Osteocyte (in vitro differentiated cells): ENCODE data around the gene PNLIPRP1. TPM values are rescaled to one million over a fixed set of nuclear protein-coding genes. Genes with fewer than 3 reads are reported as not detected.

Source experiments
- DNase-seq: peaks from one replicate; pipeline ENCODE4 v3.0.0; 2021; ENCODE audit warnings: mixed read lengths; ENCODE audit not compliant: unreplicated experiment; ENCODE audit errors: extremely low spot score
- H3K27ac Mint-ChIP-seq: one replicate; pipeline ENCODE4 v1.8.0; 2021; ENCODE audit warnings: mild to moderate bottlenecking, mixed read lengths; ENCODE audit not compliant: unreplicated experiment
- H3K27me3 Mint-ChIP-seq: one replicate; pipeline ENCODE4 v1.8.0; 2021; ENCODE audit warnings: mixed read lengths; ENCODE audit not compliant: unreplicated experiment
- H3K36me3 Mint-ChIP-seq: one replicate; pipeline ENCODE4 v1.8.0; 2021; ENCODE audit warnings: mixed read lengths; ENCODE audit not compliant: unreplicated experiment
- H3K4me1 Mint-ChIP-seq: one replicate; pipeline ENCODE4 v1.8.0; 2021; ENCODE audit warnings: mixed read lengths; ENCODE audit not compliant: unreplicated experiment
- H3K4me3 Mint-ChIP-seq: one replicate; pipeline ENCODE4 v1.8.0; 2021; ENCODE audit warnings: mild to moderate bottlenecking, moderate library complexity, mixed read lengths; ENCODE audit not compliant: unreplicated experiment
- H3K9me3 Mint-ChIP-seq: one replicate; pipeline ENCODE4 v1.8.0; 2021; ENCODE audit warnings: mixed read lengths; ENCODE audit not compliant: unreplicated experiment
- CTCF ChIP-seq: fragments of 200-600 bp; sonication (generic); IDR thresholded peaks from 2 replicates; pipeline ENCODE4 v1.5.0; 2021; ENCODE audit warnings: antibody characterized with exemption, mild to moderate bottlenecking, moderate library complexity
- long read RNA-seq: library from polyadenylated mRNA; unstranded; transcript quantifications from one replicate; pipeline ENCODE4 v2.0.0, GENCODE V29; 2021
- total RNA-seq: library from RNA; stranded (reverse); gene quantifications from 2 replicates; pipeline ENCODE4 v1.2.1, GENCODE V29; 2021

The PNLIPRP1 gene
- not detected in 2 replicates for total RNA-seq
- long read RNA-seq = 0 reads

- no peak for TF ChIP-seq CTCF
- H3K27me3 Mint-ChIP-seq = peaks cover 2% of the 10 kb centered on the region
- H3K4me3 Mint-ChIP-seq = no peak within 1 kb of the TSS
- H3K4me1 Mint-ChIP-seq = no peaks in the 10 kb centered on the region
- no peak within 1 kb of the TSS for H3K27ac Mint-ChIP-seq
- no peaks in the 10 kb centered on the region for H3K36me3 Mint-ChIP-seq
- no peak for DNase-seq
- H3K9me3 Mint-ChIP-seq = peaks cover 4% of the 10 kb centered on the region
Observed at GRCh38 chr10:116590590-116591444, at the start of gene PNLIPRP1. TSS of gene PNLIPRP1 (plus strand) at chr10:116590959. CDS start at chr10:116591130, 171 bp downstream.

GRCh38 chr10:116542007-116542677 lies 48.6 kb upstream of the PNLIPRP1 start:
- no peak overlapping the region for H3K4me3 Mint-ChIP-seq
- no peak for TF ChIP-seq CTCF
- H3K36me3 Mint-ChIP-seq = no peaks in the 10 kb centered on the region

GRCh38 chr10:116545122-116545521 lies 45.6 kb upstream of the PNLIPRP1 start:
- no peak overlapping the region for H3K4me3 Mint-ChIP-seq
- H3K9me3 Mint-ChIP-seq = no peaks in the 10 kb centered on the region
- TF ChIP-seq CTCF = no peak
- no peak overlapping the region for H3K27ac Mint-ChIP-seq
- DNase-seq = no peak
- H3K27me3 Mint-ChIP-seq = peaks cover 6% of the 10 kb centered on the region
- no peaks in the 10 kb centered on the region for H3K36me3 Mint-ChIP-seq
- no peaks in the 10 kb centered on the region for H3K4me1 Mint-ChIP-seq

More at GRCh38 chr10:116542007-116542677, 48.6 kb upstream of the PNLIPRP1 start:
- Mint-ChIP-seq H3K27me3 (peaks cover 8% of the 10 kb centered on the region), H3K9me3 (no peaks in the 10 kb centered on the region), H3K27ac (no peak overlapping the region), H3K4me1 (no peaks in the 10 kb centered on the region)
- DNase-seq = no peak

GRCh38 chr10:116545756-116546155 lies 45.0 kb upstream of the PNLIPRP1 start, which contains the start of gene PNLIP:
TSS of gene PNLIP (plus strand) at chr10:116545931. CDS start at chr10:116546093, 162 bp downstream.
- Mint-ChIP-seq H3K27ac (no peak within 1 kb of the TSS), H3K4me1 (no peaks in the 10 kb centered on the region), H3K27me3 (peaks cover 6% of the 10 kb centered on the region), H3K4me3 (no peak within 1 kb of the TSS), H3K9me3 (no peaks in the 10 kb centered on the region), H3K36me3 (no peaks in the 10 kb centered on the region)
- no peak for TF ChIP-seq CTCF
- DNase-seq = no peak

- DNase-seq = no peak
- no peak overlapping the region for H3K4me3 Mint-ChIP-seq
- no peak for TF ChIP-seq CTCF
- H3K27me3 Mint-ChIP-seq = peaks cover 6% of the 10 kb centered on the region
- H3K4me1 Mint-ChIP-seq = no peaks in the 10 kb centered on the region
- no peaks in the 10 kb centered on the region for H3K36me3 Mint-ChIP-seq
- no peaks in the 10 kb centered on the region for H3K9me3 Mint-ChIP-seq
- H3K27ac Mint-ChIP-seq = no peak overlapping the region
Observed at GRCh38 chr10:116548301-116548700, 42.5 kb upstream of the PNLIPRP1 start.
